Loucy (cell line): Measurements from ENCODE around the gene SLC39A10.

Experiments
- CTCF ChIP-seq: fragments of 200-600 bp; sonication (generic); conservative IDR thresholded peaks from 2 replicates; pipeline ENCODE4 v1.5.1; 2014; ENCODE audit warnings: mild to moderate bottlenecking, antibody characterized with exemption, low read length
- EZH2phosphoT487 ChIP-seq: fragments of 200-600 bp; IDR thresholded peaks from 2 replicates; pipeline ENCODE4 v1.6.1; 2018; ENCODE audit warnings: antibody characterized with exemption, mild to moderate bottlenecking, moderate library complexity, borderline replicate concordance

- TF ChIP-seq CTCF, result no peak
- TF ChIP-seq EZH2phosphoT487, result no peak
Measured at GRCh38 chr2:195779491-195779890, 122.5 kb downstream of the SLC39A10 start.
